Activated T-helper 17 cell treated with anti-CD3 and anti-CD28 coated beads, Interleukin-2, amount 50 U/mL, for 72 hours (primary cell): ENCODE measurements around the gene EFNA3. TPM values are rescaled to one million over a fixed set of nuclear protein-coding genes. Genes with fewer than 3 reads are reported as not detected.

ENCODE experiments used
- ATAC-seq: fragments of 150-1000 bp; cut with Tn5 transposase; replicated peaks from 2 replicates; pipeline ENCODE4 v1.10.0; 2021; ENCODE audit warnings: mild to moderate bottlenecking, moderate library complexity
- H3K27ac Mint-ChIP-seq: one replicate; pipeline ENCODE4 v1.8.0; 2022; ENCODE audit warnings: mixed read lengths
- H3K27me3 Mint-ChIP-seq: one replicate; pipeline ENCODE4 v1.8.0; 2022; ENCODE audit warnings: mixed read lengths
- H3K36me3 Mint-ChIP-seq: one replicate; pipeline ENCODE4 v1.8.0; 2022; ENCODE audit warnings: low read depth, mild to moderate bottlenecking, mixed read lengths
- H3K4me1 Mint-ChIP-seq: one replicate; pipeline ENCODE4 v1.8.0; 2022; ENCODE audit warnings: mixed read lengths
- H3K4me3 Mint-ChIP-seq: one replicate; pipeline ENCODE4 v1.8.0; 2022; ENCODE audit warnings: mild to moderate bottlenecking, mixed read lengths
- H3K9me3 Mint-ChIP-seq: one replicate; pipeline ENCODE4 v1.8.0; 2022; ENCODE audit warnings: mixed read lengths
- total RNA-seq, 2 donors: library from RNA; stranded (reverse); gene quantifications; one replicate each; pipeline ENCODE4 v1.2.3, GENCODE V29; 2022

The EFNA3 gene
- total RNA-seq, 2 donors from 2014 or later = 4.1 to 10.8 TPM

DNA sequence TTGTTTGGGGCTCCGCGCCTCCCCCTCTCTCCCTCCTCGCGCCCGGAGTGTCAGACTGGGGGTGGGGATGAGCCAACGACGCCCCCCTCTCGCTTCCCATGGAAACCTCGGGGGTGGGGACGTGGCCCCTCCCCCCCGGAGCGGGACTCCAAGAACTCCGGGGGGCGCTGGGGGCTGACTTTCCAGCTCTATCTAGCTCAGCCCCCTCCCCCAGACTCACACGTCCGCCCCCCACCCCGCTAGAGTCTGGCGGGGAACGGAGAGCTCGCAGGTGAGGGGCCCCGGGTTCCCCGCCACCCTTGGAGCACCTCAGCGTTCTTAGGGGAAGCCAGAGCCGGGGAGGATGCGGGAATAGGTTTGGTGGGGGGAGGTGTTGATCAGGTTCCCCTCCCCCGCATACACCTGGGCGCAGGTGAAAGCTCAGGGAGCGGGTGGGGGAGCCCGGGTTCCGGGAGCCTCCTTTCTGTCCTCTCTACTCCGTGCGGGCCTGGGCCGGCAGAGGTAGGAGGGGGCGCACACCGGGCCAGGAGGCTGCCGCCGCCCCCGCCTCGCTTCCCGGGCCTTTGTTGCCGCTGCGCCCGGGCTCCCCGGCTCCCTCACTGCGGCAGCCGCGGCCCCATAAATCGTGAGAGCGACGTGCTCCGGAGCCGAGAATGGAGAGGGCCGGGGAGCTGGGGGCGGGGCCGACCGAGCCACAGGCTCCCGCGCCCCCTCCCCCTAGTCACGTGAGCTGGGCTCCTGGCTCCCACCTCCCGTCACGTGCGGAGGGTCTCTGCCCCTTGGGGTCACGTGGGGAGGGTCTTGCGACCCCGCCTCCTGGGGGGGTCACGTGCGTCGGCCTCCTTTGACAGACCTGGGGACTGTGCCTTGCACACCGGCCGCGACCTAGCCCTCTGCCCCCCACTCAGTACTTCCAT is 1.9 kb downstream of the EFNA3 start:
- peaks cover 25% of the 10 kb centered on the region for H3K27me3 Mint-ChIP-seq
- H3K27ac Mint-ChIP-seq = no peak overlapping the region
- peaks cover 29% of the 10 kb centered on the region for H3K4me1 Mint-ChIP-seq
- peak overlapping the region; percentile 88 for H3K4me3 Mint-ChIP-seq
- no peak for ATAC-seq
- H3K36me3 Mint-ChIP-seq = peaks cover 17% of the 10 kb centered on the region
- no peaks in the 10 kb centered on the region for H3K9me3 Mint-ChIP-seq

DNA sequence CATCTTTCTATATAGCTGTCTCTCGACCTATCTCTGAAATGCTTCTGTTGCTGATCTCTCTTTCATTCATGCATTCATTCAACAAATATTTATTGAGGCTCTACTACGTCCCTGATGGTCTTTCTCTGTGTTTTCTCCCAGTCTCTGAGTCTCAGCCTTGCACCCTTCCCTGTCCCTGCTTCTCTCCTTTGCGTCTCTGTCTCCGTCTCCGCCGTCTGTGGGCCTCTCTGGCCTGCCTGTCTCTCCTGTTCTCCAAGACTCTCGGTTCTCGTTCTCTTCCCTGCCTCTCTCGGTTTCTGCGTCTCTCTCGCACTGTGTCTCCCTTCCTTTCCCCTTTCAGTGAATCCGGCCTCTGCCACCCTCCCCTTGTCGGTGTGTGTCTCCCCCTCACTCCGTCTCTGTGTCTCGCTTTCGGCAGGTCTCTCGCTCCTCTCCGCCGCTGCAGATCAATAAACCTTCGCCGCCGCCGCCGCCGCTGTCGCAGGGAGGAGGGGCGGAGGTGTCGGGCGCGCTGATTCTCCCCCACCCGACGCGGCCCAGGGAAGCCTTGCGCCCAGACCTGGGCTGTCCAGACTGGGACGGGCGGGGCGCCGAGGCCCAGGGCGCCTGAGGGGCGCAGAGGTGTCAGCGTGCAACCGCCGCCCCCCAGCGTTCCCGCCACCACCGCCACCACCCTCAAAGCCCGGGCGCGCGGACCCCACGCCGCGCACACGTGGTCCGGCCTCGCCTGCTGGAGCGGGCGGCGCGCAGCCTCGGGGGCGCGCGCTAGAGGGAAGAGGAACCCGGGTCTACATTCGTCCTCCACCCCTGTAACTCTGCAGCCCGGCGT is 3.0 kb downstream of the EFNA3 start:
- H3K36me3 Mint-ChIP-seq = peaks cover 18% of the 10 kb centered on the region
- H3K4me3 Mint-ChIP-seq = peak overlapping the region; percentile 61
- H3K27ac Mint-ChIP-seq = no peak overlapping the region
- H3K9me3 Mint-ChIP-seq = no peaks in the 10 kb centered on the region
- peaks cover 29% of the 10 kb centered on the region for H3K4me1 Mint-ChIP-seq
- peaks cover 25% of the 10 kb centered on the region for H3K27me3 Mint-ChIP-seq
- no peak for ATAC-seq

DNA sequence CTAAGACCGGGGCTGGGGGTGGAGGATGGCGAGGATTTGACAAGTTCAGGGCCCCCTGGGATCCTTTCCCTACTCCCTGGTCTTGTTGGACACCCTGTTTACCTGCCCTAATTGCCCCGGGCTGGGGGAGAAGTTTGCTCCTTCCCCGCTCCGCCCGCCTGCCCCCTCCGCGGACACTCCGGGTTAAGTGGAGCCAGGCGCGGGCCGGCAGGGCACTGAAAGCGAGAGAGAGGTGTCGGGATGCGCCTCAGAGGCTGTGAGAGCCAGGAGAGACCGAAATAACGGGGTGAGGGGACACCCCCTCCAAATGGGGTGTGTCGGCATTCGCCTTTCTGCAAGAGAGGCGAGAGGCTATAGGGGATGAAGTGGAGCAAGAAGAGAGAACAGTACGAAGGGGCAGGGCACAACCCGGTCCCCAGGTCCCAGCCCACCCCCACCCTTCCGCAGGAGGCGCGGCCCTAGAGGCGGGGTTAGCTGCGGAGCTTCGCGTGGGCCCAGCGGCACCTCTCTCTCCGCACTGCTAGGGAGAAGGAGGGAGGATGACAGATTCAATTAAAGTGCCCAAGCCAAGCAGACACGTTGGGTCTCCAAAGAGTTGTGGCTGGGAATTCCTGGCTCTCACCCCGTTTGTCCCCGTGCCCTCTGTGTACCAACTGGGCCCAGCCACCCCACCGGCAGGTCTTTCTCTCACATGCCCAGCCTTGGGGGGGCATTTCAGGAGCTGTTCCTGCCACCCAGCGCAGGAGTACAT is 3.8 kb downstream of the EFNA3 start:
- Mint-ChIP-seq H3K4me3 (peak overlapping the region; percentile 61), H3K27me3 (peaks cover 25% of the 10 kb centered on the region)

DNA sequence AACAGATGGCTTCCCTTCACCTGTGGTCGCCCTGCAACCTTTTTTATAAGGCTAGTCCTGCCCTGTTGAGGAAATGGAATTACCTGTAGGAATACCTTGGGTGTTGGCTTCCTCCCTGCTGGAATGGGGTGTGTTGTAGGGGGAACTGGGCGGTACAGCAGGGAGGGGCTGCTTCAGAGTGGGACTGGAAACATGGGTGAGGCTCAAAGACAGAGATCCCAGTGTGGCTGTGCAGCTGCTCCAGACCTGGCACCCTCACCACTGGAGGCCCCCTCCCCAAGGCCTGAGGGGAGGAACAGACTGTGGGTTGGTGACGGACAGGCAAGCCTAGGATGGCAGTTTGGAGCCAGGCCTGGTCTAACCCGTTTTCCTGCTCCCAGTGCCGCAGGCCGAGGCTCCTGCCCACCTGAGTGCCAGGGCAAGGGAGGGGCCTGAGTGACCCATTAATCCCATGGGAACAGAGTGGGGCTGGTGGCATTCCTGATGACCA is 4.5 kb downstream of the EFNA3 start:
- peak overlapping the region; percentile 61 for H3K4me3 Mint-ChIP-seq
- peaks cover 25% of the 10 kb centered on the region for H3K27me3 Mint-ChIP-seq
- no peak overlapping the region for H3K27ac Mint-ChIP-seq
- H3K4me1 Mint-ChIP-seq = peaks cover 29% of the 10 kb centered on the region
- no peaks in the 10 kb centered on the region for H3K9me3 Mint-ChIP-seq
- peaks cover 18% of the 10 kb centered on the region for H3K36me3 Mint-ChIP-seq
- no peak for ATAC-seq

More for the DNA sequence above, 3.8 kb downstream of the EFNA3 start:
- no peak overlapping the region for H3K27ac Mint-ChIP-seq
- H3K36me3 Mint-ChIP-seq = peaks cover 18% of the 10 kb centered on the region
- no peak for ATAC-seq
- H3K9me3 Mint-ChIP-seq = no peaks in the 10 kb centered on the region
- peaks cover 29% of the 10 kb centered on the region for H3K4me1 Mint-ChIP-seq

DNA sequence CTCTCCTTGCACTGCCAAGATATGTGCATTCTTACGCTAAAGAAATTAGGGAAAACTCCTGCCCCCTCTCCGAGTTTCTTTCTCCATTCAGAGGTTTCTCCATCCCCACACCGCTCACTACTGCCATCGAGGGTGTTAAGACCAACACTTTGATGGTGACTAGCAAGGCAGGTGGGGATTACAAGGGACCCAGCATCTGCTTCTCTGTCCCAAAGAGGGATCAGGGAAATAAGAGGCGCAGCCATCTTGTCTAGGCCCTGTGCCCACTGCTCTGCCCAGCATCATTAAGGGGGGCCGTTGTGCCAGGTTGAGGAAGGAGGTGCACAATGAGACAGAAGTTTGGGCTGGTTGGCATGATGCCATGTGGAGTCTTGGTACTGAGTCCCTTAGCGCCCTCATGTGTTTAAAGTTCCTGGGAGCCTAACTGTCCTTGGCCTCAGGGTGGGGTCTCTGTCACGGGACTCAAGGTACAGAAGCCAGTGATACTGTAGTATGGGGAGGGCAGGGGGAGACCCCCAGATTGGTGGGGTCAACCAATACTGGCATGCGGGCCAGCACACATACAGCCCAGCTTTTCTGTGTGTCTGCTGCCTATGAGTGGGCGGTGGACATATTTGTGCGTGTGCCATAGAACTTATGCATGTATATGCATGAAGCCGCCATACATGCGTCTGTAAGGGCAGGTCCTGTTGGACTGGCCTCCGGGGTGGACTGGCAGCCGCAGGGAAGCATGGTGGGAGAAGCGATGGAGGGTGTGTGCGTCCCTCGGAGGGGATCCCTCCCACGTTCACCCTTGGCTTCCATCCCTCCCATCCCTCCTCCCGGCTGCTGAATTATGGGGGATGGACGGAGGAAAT is 5.5 kb downstream of the EFNA3 start:
- Mint-ChIP-seq H3K4me1 (peaks cover 29% of the 10 kb centered on the region), H3K27ac (peak overlapping the region; percentile 94), H3K27me3 (peaks cover 25% of the 10 kb centered on the region), H3K36me3 (peaks cover 18% of the 10 kb centered on the region), H3K9me3 (no peaks in the 10 kb centered on the region), H3K4me3 (peak overlapping the region; percentile 91)
- ATAC-seq = no peak

DNA sequence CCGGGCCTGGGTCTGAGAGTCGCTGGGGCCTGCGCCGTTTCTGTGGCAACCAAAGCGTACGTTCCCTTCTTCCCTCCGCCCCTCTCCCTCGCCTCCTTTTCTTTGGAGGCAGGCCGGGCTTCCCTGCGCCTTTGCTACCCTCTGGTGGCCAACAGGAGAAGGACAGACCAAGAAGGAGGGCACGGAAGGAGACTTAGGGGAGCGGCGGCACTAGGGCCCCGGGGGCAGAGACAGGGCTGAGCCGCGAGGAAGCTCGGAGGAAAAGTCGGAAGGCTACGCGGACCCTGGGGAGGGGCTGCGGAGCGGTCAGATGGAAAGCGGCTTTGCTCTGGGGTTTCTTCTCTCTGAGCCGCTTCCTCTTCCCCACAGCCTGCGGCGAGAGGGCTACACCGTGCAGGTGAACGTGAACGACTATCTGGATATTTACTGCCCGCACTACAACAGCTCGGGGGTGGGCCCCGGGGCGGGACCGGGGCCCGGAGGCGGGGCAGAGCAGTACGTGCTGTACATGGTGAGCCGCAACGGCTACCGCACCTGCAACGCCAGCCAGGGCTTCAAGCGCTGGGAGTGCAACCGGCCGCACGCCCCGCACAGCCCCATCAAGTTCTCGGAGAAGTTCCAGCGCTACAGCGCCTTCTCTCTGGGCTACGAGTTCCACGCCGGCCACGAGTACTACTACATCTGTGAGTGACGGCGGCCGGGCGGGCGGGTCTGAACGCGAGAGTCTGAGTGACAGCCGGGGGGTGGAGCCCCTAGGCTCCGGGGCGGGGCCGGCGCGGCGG is 6.3 kb downstream of the EFNA3 start:
- Mint-ChIP-seq H3K27me3 (peaks cover 18% of the 10 kb centered on the region), H3K36me3 (peaks cover 18% of the 10 kb centered on the region), H3K27ac (peak overlapping the region; percentile 94), H3K4me1 (peaks cover 22% of the 10 kb centered on the region), H3K9me3 (no peaks in the 10 kb centered on the region), H3K4me3 (peak overlapping the region; percentile 91)
- ATAC-seq = peak; percentile 87

DNA sequence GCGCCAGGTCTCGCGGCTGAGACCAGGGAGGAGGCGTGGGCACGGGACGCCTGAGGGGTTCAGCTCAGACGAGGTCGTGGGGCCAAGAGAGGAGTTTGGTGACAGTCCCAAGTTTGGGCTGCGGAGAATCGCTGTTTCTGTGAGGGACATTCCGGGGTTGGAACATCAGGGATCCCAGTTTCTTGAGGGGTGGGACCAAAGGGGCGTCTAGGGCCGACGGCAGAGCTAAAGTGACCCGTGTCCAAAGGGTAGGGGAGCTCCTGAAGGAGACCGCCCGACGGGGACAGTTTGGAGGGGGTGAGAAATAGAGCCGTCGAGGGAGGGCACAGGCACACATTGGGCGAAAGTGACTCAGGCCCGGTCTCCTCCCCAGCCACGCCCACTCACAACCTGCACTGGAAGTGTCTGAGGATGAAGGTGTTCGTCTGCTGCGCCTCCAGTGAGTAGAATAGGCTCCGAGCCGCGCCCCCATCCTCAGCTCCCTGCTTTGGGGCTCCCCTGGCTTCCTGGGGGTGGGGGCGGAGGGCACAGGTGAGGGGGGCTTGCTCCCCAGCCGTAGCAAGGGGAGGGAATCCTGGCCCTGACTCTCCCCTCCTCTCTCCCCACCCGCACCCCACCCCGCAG is 7.0 kb downstream of the EFNA3 start:
- Mint-ChIP-seq H3K36me3 (peaks cover 18% of the 10 kb centered on the region), H3K4me1 (peaks cover 22% of the 10 kb centered on the region), H3K4me3 (peak overlapping the region; percentile 91), H3K9me3 (no peaks in the 10 kb centered on the region), H3K27me3 (peaks cover 18% of the 10 kb centered on the region), H3K27ac (peak overlapping the region; percentile 94)
- ATAC-seq = peak; percentile 66

DNA sequence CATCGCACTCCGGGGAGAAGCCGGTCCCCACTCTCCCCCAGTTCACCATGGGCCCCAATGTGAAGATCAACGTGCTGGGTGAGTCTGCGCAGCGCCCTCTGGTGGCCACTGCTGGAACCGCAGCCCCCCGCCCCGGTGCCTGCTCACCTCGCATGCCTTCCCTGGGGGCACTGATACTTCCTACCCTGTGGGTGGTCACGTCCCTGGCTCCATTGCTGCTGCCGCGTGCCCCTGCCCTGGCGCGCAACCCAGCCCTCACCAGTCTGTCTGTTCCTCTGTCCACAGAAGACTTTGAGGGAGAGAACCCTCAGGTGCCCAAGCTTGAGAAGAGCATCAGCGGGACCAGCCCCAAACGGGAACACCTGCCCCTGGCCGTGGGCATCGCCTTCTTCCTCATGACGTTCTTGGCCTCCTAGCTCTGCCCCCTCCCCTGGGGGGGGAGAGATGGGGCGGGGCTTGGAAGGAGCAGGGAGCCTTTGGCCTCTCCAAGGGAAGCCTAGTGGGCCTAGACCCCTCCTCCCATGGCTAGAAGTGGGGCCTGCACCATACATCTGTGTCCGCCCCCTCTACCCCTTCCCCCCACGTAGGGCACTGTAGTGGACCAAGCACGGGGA is 7.6 kb downstream of the EFNA3 start:
- H3K27ac Mint-ChIP-seq = no peak overlapping the region
- H3K4me3 Mint-ChIP-seq = peak overlapping the region; percentile 91
- H3K9me3 Mint-ChIP-seq = no peaks in the 10 kb centered on the region
- peaks cover 18% of the 10 kb centered on the region for H3K27me3 Mint-ChIP-seq
- peak; percentile 13 for ATAC-seq
- peaks cover 18% of the 10 kb centered on the region for H3K36me3 Mint-ChIP-seq
- H3K4me1 Mint-ChIP-seq = peaks cover 21% of the 10 kb centered on the region

DNA sequence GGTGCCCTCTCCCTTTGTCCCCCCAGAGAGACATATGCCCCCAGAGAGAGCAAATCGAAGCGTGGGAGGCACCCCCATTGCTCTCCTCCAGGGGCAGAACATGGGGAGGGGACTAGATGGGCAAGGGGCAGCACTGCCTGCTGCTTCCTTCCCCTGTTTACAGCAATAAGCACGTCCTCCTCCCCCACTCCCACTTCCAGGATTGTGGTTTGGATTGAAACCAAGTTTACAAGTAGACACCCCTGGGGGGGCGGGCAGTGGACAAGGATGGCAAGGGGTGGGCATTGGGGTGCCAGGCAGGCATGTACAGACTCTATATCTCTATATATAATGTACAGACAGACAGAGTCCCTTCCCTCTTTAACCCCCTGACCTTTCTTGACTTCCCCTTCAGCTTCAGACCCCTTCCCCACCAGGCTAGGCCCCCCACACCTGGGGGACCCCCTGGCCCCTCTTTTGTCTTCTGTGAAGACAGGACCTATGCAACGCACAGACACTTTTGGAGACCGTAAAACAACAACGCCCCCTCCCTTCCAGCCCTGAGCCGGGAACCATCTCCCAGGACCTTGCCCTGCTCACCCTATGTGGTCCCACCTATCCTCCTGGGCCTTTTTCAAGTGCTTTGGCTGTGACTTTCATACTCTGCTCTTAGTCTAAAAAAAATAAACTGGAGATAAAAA is 8.4 kb downstream of the EFNA3 start:
- peaks cover 16% of the 10 kb centered on the region for H3K4me1 Mint-ChIP-seq
- peak overlapping the region; percentile 91 for H3K4me3 Mint-ChIP-seq

DNA sequence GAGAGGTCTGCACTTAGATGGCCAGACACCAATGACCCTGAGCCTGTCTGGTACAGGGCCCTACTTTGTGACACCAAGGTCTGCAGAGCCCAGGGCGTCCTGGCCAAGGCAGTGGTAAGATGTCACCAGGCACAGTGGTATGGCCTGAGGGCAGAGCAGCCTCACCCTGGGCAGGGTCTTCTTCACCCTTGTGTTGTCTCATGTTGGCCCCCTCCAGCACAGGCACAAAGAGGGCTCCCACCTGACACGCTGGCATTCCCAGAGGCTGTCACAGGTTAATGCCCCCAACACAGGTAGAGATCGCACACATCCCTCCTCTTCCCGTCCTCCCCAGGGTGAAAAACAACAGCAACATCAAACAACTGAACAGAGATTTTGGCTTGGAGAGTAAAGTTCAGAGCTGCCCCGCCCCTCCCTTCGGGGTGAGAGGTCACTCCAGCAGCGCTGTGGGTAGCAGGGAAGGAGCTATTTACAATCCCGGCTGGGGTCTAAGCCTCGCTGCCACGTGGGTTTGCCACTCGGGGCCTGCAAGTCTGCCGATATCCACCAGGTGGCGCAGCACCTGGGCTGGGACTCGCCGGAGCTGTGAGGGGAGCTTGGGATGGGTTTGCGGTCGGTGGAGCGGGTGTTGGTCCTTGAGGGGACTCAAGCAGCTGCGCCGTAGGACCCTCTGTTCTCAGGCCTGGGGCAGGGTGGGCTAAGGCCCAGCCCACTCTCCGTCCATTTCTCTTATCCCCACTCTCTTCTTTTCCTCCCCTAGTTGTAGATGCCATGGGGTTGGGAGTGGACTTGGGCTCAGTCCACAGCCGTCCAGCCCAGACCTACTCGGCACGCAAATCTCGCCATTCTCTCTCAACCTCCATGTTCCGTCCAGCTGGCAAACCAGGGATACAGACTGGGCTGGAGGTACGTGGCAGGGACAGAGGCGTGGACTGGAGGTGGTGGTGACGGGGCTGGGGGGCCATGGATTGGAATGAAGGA is 12.7 kb downstream of the EFNA3 start:
- H3K4me1 Mint-ChIP-seq = no peaks in the 10 kb centered on the region
- no peaks in the 10 kb centered on the region for H3K9me3 Mint-ChIP-seq
- H3K36me3 Mint-ChIP-seq = no peaks in the 10 kb centered on the region
- peaks cover 5% of the 10 kb centered on the region for H3K27me3 Mint-ChIP-seq
- H3K27ac Mint-ChIP-seq = no peak overlapping the region
- H3K4me3 Mint-ChIP-seq = no peak overlapping the region
- peak; percentile 85 for ATAC-seq

More for the DNA sequence above, 8.4 kb downstream of the EFNA3 start:
- H3K27ac Mint-ChIP-seq = no peak overlapping the region
- ATAC-seq = no peak
- H3K36me3 Mint-ChIP-seq = peaks cover 12% of the 10 kb centered on the region
- H3K9me3 Mint-ChIP-seq = no peaks in the 10 kb centered on the region
- H3K27me3 Mint-ChIP-seq = peaks cover 12% of the 10 kb centered on the region

DNA sequence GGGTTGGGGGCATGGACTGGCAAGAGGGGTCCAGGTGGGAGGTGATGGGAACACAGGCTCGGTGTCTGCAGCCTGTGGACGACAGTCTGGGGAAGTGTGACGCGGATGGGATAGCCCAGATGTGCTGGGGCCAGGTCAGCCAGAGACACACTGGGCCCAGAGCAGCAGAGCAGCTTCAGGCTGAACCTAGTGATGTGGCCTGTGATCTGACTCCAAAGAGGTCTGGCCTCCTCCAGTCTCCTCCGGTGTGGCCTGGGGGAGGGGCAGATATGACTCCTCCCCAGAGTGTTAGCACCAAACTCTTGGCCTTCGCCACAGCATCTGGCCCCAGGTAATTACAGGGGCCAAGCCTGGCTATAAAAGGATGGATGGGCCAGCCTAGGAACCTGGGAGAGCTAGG is 13.5 kb downstream of the EFNA3 start:
- no peak for ATAC-seq
- Mint-ChIP-seq H3K9me3 (no peaks in the 10 kb centered on the region), H3K36me3 (no peaks in the 10 kb centered on the region), H3K27me3 (peaks cover 5% of the 10 kb centered on the region), H3K4me3 (no peak overlapping the region), H3K4me1 (no peaks in the 10 kb centered on the region), H3K27ac (no peak overlapping the region)
